GM12878 (cell line): ENCODE measurements around the gene SGTA. TPM values are rescaled to one million over a fixed set of nuclear protein-coding genes. Genes with fewer than 3 reads are reported as not detected.

Experiments
- ATAC-seq: fragments of 200-7000 bp; cut with Tn5 transposase; 3 replicates; pipeline ENCODE4 v1.9.1; 2020; ENCODE audit warnings: mild to moderate bottlenecking, moderate library complexity
- BruUV-seq: library from RNA; stranded (reverse); fragments of 400-500 nt; replicated peaks from 2 replicates; lab custom pipeline; 2021; lab: Mats Ljungman, UMichigan
- CTCF ChIA-PET: fragments of 300-600 bp; sonication (Branson Sonifier 250); formaldehyde crosslinking; extraction: SDS; loops from one replicate; lab custom pipeline; 2021; ENCODE audit warnings: inconsistent platforms; lab: Yijun Ruan, JAX
- POLR2A ChIA-PET: fragments of 350-600 bp; formaldehyde crosslinking; extraction: SDS; loops from one replicate; lab custom pipeline; 2021; ENCODE audit warnings: inconsistent platforms; lab: Charles Lee
- RAD21 ChIA-PET: fragments of 300-600 bp; sonication (Branson Sonifier 250); formaldehyde crosslinking; loops from one replicate; lab custom pipeline; 2023; ENCODE audit warnings: antibody characterized with exemption; ENCODE audit not compliant: unreplicated experiment; lab: Charles Lee
- SMC1A ChIA-PET: fragments of 300-600 bp; sonication (Branson Sonifier 250); formaldehyde crosslinking; loops from one replicate; lab custom pipeline; 2023; ENCODE audit not compliant: unreplicated experiment, uncharacterized antibody; lab: Charles Lee
- DNase-seq: peaks from one replicate; pipeline ENCODE4 v3.0.0-alpha.2; 2011; ENCODE audit warnings: low read depth, low spot score
- FAIRE-seq: peaks from 3 replicates; lab custom pipeline; 2011; peaks lifted over from hg19 to GRCh38; lab: Jason Lieb, UNC
- H2AFZ ChIP-seq: 2 replicates; pipeline ENCODE4 v1.6.0; 2011; ENCODE audit warnings: low read depth, low read length, control low read depth; ENCODE audit not compliant: control insufficient read depth
- H3K27ac ChIP-seq: 2 replicates; pipeline ENCODE4 v1.5.1; 2011; ENCODE audit warnings: control low read depth; ENCODE audit not compliant: control insufficient read depth, insufficient read depth
- H3K27me3 ChIP-seq, 2 experiments: replicated peaks in 1 of 2; 2 replicates each; pipeline versions ENCODE4 v1.6.0 to v1.6.1; 2011; ENCODE audit warnings: low read length in 1 of 2; ENCODE audit not compliant: control insufficient read depth in 2 of 2, insufficient read depth in 2 of 2
- H3K36me3 ChIP-seq, 2 experiments: 2 replicates each; pipeline ENCODE4 v1.5.1; 2011; ENCODE audit warnings: low read length in 1 of 2; ENCODE audit not compliant: control insufficient read depth in 2 of 2, insufficient read depth in 2 of 2
- H3K4me1 ChIP-seq: 2 replicates; pipeline ENCODE4 v1.6.1; 2011; ENCODE audit warnings: mild to moderate bottlenecking, low read length, moderate library complexity, mixed read lengths; ENCODE audit not compliant: control insufficient read depth, insufficient read depth
- H3K4me2 ChIP-seq: 2 replicates; pipeline ENCODE4 v1.6.0; 2011; ENCODE audit warnings: control low read depth; ENCODE audit not compliant: control insufficient read depth, insufficient read depth
- H3K4me3 ChIP-seq: fragments of 200-600 bp; sonication (generic); 2 replicates; pipeline ENCODE4 v1.5.1; 2016
- H3K79me2 ChIP-seq: 2 replicates; pipeline ENCODE4 v1.6.0; 2011; ENCODE audit warnings: low read length; ENCODE audit not compliant: control insufficient read depth, insufficient read depth
- H3K9ac ChIP-seq: 2 replicates; pipeline ENCODE4 v1.8.0; 2011; ENCODE audit warnings: low read length, control low read depth, mixed read lengths; ENCODE audit not compliant: control insufficient read depth, insufficient read depth
- H3K9me3 ChIP-seq: replicated peaks from 3 replicates; pipeline ENCODE4 v1.5.1; 2011; ENCODE audit warnings: mild to moderate bottlenecking, low read length; ENCODE audit not compliant: control insufficient read depth, insufficient read depth
- H4K20me1 ChIP-seq: 2 replicates; pipeline ENCODE4 v1.6.0; 2011; ENCODE audit not compliant: control insufficient read depth, insufficient read depth
- E2F4 ChIP-seq: IDR thresholded peaks from 2 replicates; pipeline ENCODE4 v1.6.1; 2012; ENCODE audit warnings: low read depth, low read length, improper control_type of control experiment
- EGR1 ChIP-seq, 2 experiments: IDR thresholded peaks; 1 replicate in 1 of 2; 2 replicates in 1 of 2; pipeline ENCODE4 v1.6.1; 2011 to 2012; ENCODE audit warnings: low read depth in 2 of 2, low read length in 2 of 2, borderline replicate concordance in 1 of 2, mild to moderate bottlenecking in 1 of 2, moderate library complexity in 1 of 2
- ESRRA ChIP-seq: IDR thresholded peaks from 2 replicates; pipeline ENCODE4 v1.6.1; 2012; ENCODE audit warnings: mild to moderate bottlenecking, low read length, improper control_type of control experiment
- HDGF ChIP-seq: fragments of 450-650 bp; IDR thresholded peaks from 2 replicates; pipeline ENCODE4 v1.6.1; 2016; ENCODE audit warnings: antibody characterized with exemption
- IKZF1 ChIP-seq: fragments of 450-650 bp; conservative IDR thresholded peaks from 2 replicates; pipeline ENCODE4 v1.6.1; 2017; ENCODE audit warnings: antibody characterized with exemption, mild to moderate bottlenecking
- IRF5 ChIP-seq: fragments of 450-650 bp; IDR thresholded peaks from 2 replicates; pipeline ENCODE4 v1.6.1; 2017; ENCODE audit warnings: borderline replicate concordance
- KAT2A ChIP-seq: conservative IDR thresholded peaks from 2 replicates; pipeline ENCODE4 v1.6.1; 2011; ENCODE audit warnings: low read depth, low read length; ENCODE audit not compliant: control insufficient read depth
- MAX ChIP-seq: IDR thresholded peaks from 2 replicates; pipeline ENCODE4 v1.6.1; 2012; ENCODE audit warnings: low read depth, low read length, improper control_type of control experiment
- MTA3 ChIP-seq: IDR thresholded peaks from 2 replicates; pipeline ENCODE4 v1.6.1; 2012; ENCODE audit warnings: low read length, inconsistent platforms, borderline replicate concordance
- NFXL1 ChIP-seq: fragments of 450-650 bp; IDR thresholded peaks from 2 replicates; pipeline ENCODE4 v1.6.1; 2017; ENCODE audit warnings: antibody characterized with exemption, mild to moderate bottlenecking, borderline replicate concordance
- SIX5 ChIP-seq: IDR thresholded peaks from 2 replicates; pipeline ENCODE4 v1.6.1; 2011; ENCODE audit warnings: mild to moderate bottlenecking, low read depth, low read length, moderate library complexity; ENCODE audit not compliant: severe bottlenecking
- SUPT20H ChIP-seq: IDR thresholded peaks from 2 replicates; pipeline ENCODE4 v1.6.1; 2011; ENCODE audit warnings: low read depth, mild to moderate bottlenecking, low read length, moderate library complexity, borderline replicate concordance; ENCODE audit not compliant: control insufficient read depth
- YY1 ChIP-seq: IDR thresholded peaks from 2 replicates; pipeline ENCODE4 v1.6.1; 2011; ENCODE audit warnings: low read depth, mild to moderate bottlenecking, low read length
- ZNF207 ChIP-seq: fragments of 450-650 bp; IDR thresholded peaks from 2 replicates; pipeline ENCODE4 v1.6.1; 2014; ENCODE audit warnings: antibody characterized with exemption, mild to moderate bottlenecking, borderline replicate concordance
- ZNF274 ChIP-seq: IDR thresholded peaks from one replicate; pipeline ENCODE4 v1.8.0; 2011; ENCODE audit not compliant: insufficient read length, insufficient read depth
- WGBS: methylation state at CpG from one replicate; pipeline ENCODE4 v1.1.6; 2016; ENCODE audit warnings: low lambda C conversion rate; ENCODE audit not compliant: insufficient replicate concordance, insufficient coverage; ENCODE audit errors: missing lambda C conversion rate; 5-methylcytosine and 5-hydroxymethylcytosine counted together
- in situ Hi-C: fragments of 300-500 bp; cut with MboI; formaldehyde crosslinking; loops from 9 replicates; pipeline ENCODE4 v1.14.3; 2018; ENCODE audit warnings: mixed read lengths
- intact Hi-C: fragments of 100-400 bp; cut with micrococcal nuclease; formaldehyde crosslinking; loops from one replicate; pipeline ENCODE4 v1.14.2; 2022; ENCODE audit not compliant: unreplicated experiment
- polyA plus RNA-seq, 11 experiments: library from polyadenylated mRNA; depleted of rRNA in 4 of 11; unstranded in 6 of 11; stranded (reverse) in 5 of 11; fragments of >200 nt; fragmentation: Nextera tagmentation in 4 of 11; fragmentation: Illumina TruSeq in 1 of 11; extraction: Ambion mirVana in 4 of 11; extraction: Trizol in 1 of 11; gene quantifications; 1 replicate in 1 of 11; 2 replicates in 10 of 11; pipeline versions ENCODE4 v1.2.1 to v1.2.3, GENCODE V29; 2011 to 2016; ENCODE audit warnings: inconsistent platforms in 2 of 11, missing spikeins in 2 of 11, low read depth in 1 of 11
- total RNA-seq, 4 experiments: library from RNA; depleted of rRNA in 3 of 4; stranded (reverse); fragments of >200 nt in 3 of 4; fragmentation: Illumina TruSeq in 1 of 4; extraction: Trizol in 1 of 4; gene quantifications; 2 replicates each; pipeline versions ENCODE4 v1.2.1 to v1.2.3, GENCODE V29; 2013 to 2021

SGTA gene
- total and polyA plus RNA-seq, 10 of the 15 experiments (the other 5 are each of a cell fraction or from before 2014, with no cell fraction given), result 2.0 to 102 (median 48.2) TPM

- CTCF ChIA-PET, result no interaction called here
- Histone ChIP-seq H2AFZ (no peak overlapping the region), H3K4me2 (no peak overlapping the region), H3K79me2 (peaks cover 42% of the 10 kb centered on the region), H3K9me3 (no peaks in the 10 kb centered on the region), H3K9ac (no peak overlapping the region), H3K27me3 (no peaks in the 10 kb centered on the region), H3K4me3 (no peak overlapping the region), H3K36me3 (peaks cover 16 to 19% of the 10 kb centered on the region in 2 experiments; a peak in 3 of 4 replicates)
- RAD21 ChIA-PET, result no interaction called here
- WGBS, result 57% methylated on average over 16 of the region's 16 CpGs
- no TSS peak for BruUV-seq
- ATAC-seq, result no peak
- SMC1A ChIA-PET, result no interaction called here
- in situ Hi-C loops, result no loop called here
- TF ChIP-seq EGR1 (IDR thresholded peaks at IDR 0.05; ENCODE audit: borderline replicate concordance in 1 of 2, low read depth in 2 of 2, low read length in 2 of 2), result no peak
- TF ChIP-seq ZNF207, result no peak
- TF ChIP-seq, all 136 proteins: peak for 0
- Histone ChIP-seq H3K4me1 (peaks cover 32% of the 10 kb centered on the region), H3K27ac (no peak overlapping the region), H4K20me1 (no peaks in the 10 kb centered on the region)
- intact Hi-C loops, result no loop called here
- FAIRE-seq (no peak), DNase-seq (no peak)
- POLR2A ChIA-PET, result interaction anchor here (0.8 kb wide), 1 partner anchor 9 kb away, joined by 3 read pairs; the partner anchor contains the start of gene SGTA
These were observed 8.8 kb upstream of the SGTA start for GRCh38 chr19:2791876-2792275.

GRCh38 chr19:2791440-2791839, 8.4 kb upstream of the SGTA start:
- Histone ChIP-seq H3K4me1 (peaks cover 32% of the 10 kb centered on the region), H4K20me1 (no peaks in the 10 kb centered on the region), H3K4me3 (no peak overlapping the region), H3K4me2 (no peak overlapping the region; the same call in 1 of the 2 replicates), H3K79me2 (peaks cover 45% of the 10 kb centered on the region), H3K27ac (no peak overlapping the region), H2AFZ (no peak overlapping the region), H3K36me3 (peaks cover 16 to 19% of the 10 kb centered on the region in 2 experiments; a peak in 3 of 4 replicates), H3K27me3 (no peaks in the 10 kb centered on the region), H3K9me3 (no peaks in the 10 kb centered on the region), H3K9ac (no peak overlapping the region)
- ChIA-PET RAD21 (no interaction called here), CTCF (no interaction called here), SMC1A (no interaction called here), POLR2A (no interaction called here)
- in situ Hi-C loops (no loop called here), intact Hi-C loops (no loop called here)
- TF ChIP-seq HDGF, result no peak
- no peak for TF ChIP-seq MTA3
- no peak for TF ChIP-seq ZNF274
- no peak for TF ChIP-seq IRF5
- no peak for TF ChIP-seq ESRRA
- TF ChIP-seq E2F4, result no peak
- TF ChIP-seq KAT2A, result no peak
- TF ChIP-seq IKZF1, result no peak
- no peak for TF ChIP-seq MAX
- TF ChIP-seq YY1, result no peak
- TF ChIP-seq SUPT20H, result no peak
- no peak for TF ChIP-seq SIX5
- TF ChIP-seq NFXL1, result no peak
- ATAC-seq (no peak), DNase-seq (no peak), FAIRE-seq (no peak)
- BruUV-seq, result no TSS peak
- WGBS, result 89% methylated on average over 13 of the region's 16 CpGs
